IPS-NIHi7 (cell line): ENCODE data around the gene SLC9A8.
A peak's percentile ranks its signal among the peaks of the same experiment; 100 is the strongest.
"Not testable (repeated sequence)": the region's sequence is repeated elsewhere in the genome, so short reads cannot be mapped to it uniquely, and the experiment has no call there.

ENCODE experiments used
- DNase-seq: peaks from one replicate; pipeline ENCODE4 v3.0.0; 2012; ENCODE audit warnings: mixed read lengths; ENCODE audit errors: extremely low spot score

SLC9A8 gene

DNA sequence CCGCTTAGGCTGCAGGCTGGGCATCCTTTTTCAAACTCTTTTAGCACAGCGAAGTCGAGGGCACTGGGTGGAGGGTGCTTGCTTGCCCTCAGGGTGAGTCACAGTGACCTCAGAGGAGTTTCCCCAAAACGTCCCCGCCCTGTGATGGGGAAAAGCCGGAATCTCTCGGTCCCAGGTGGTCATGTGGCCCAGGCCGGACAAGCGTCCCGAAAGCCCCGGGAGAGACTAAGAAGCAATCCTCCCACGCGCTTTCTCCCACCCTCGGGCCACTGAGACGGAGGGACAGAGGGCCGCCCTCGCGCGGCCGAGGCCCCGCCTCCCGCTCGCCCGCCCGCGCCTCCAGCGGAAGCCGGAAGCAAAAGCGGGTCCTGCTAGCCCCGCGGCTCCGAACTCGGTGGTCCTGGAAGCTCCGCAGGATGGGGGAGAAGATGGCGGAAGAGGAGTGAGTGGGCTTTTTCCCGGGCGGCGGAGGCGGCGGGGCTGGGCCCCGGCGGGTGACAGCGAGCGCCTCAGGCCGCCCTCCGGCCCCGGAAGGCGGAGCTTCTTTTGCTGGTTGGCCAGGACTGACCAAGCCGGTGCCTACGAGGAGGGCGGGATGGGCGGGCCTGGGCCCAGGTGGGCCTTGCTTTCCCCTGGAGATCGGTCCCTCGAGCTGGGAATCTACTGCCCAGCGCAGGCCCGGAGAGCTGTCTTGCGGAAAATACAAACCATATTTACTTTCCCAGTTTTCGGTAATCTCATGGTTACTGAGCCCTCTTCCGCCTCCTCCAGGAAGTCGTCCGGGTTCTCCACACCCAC is at the start of gene SLC9A8:
Gene SLC9A8 (plus strand): TSS at position 322 of the 798 bp plus-strand sequence. CDS start 95 bp downstream, at position 417.
- peak; percentile 95 for DNase-seq

DNA sequence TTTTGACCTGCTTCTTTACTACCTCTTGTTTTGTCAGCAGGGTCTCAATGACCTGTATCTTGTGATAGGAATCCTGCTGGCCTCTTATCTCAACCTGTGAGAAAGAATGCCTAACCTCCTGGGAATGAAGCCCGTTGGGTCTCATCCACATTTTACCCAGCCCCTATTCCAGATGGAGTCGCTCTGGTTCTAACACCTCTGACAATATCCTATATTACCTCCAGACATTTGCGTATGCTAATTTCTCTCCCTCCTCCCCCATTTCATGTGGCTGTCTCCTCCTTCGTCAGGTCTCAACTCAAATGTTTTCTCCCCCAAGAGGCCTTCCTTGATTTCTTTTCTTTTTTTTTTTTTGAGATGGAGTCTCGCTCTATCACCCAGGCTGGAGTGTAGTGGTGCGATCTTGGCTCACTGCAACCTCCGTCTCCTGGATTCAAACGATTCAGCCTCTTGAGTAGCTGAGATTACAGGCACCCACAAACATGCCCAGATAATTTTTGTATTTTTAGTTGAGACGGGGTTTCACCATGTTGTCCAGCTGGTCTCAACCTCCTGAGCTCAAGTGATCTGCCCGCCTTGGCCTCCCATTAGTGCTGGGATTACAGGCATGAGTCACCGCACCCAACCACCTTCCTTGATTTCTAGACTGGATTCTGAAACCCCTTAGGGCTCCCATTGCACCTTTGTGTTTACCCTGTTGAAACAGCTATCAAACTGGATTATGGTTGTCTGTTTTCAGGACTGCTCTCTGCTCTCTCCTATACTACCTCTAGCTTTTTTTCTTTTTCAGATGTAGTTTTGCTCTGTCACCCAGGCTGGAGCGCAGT is 49.5 kb upstream of the SLC9A8 start:
- peak; percentile 31 for DNase-seq

GRCh38 chr20:49765413-49765736 is 47.3 kb upstream of the SLC9A8 start:
- no peak for DNase-seq

DNA sequence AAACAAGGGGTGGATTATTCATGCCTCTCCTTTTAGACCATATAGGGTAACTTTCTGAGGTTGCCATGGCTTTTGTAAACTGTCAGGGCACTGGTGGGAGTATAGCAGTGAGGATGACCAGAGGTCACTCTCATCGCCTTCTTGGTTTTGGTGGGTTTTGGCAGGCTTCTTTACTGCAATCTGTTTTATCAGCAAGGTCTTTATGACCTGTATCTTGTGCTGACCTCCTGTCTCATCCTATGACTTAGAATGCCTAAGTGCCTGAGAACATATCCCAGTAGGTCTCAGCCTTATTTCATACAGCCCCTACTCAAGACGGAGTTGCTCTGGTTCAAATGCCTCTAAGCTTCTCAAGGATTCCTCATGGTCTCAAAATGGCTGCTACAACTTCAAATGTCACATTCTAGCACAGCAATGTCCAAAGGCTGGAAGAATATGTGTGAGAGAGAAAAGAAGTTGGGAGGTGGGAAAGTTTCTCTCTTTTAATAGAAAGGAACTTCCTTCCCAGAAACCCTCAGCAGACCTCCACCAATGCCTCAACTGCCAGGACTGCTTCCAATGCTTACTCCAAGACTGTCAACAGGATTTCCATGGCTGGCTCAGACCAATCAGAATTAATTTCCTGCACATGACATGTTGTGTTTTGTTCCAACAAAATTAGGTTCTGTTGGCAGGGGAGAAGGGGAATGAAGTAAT is 46.6 kb upstream of the SLC9A8 start:
- no peak for DNase-seq

- DNase-seq = no peak
These were observed 45.6 kb upstream of the SLC9A8 start for GRCh38 chr20:49766979-49767521.

GRCh38 chr20:49768204-49769047 is 44.2 kb upstream of the SLC9A8 start:
- peak; percentile 67 for DNase-seq

DNA sequence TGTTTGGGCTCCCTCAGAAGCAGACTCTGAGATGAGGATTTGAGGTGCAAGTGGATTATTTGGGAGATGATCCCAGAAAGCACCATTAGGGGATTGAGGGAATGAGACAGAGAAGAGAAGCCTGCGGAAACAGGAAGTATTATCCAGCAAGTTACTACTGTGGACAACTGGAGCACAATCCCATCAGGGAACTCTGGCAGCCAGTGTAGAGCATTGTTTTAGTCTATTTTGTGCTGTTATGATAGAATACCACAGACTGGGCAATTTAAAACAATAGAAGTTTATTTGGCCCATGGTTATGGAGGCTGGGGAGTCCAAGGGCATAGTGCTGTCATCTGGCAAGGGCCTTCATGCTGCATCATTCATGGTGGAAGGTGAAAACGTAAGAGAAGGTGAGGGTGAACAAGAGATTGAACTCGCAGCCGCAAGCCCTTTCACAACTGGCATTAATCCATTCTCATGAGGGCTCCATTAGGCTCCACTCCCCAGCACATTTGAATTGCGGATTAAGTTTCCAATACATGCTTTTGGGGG is 43.5 kb upstream of the SLC9A8 start:
- no peak for DNase-seq

- DNase-seq = no peak
These were observed 42.0 kb upstream of the SLC9A8 start for GRCh38 chr20:49770634-49771033.

DNA sequence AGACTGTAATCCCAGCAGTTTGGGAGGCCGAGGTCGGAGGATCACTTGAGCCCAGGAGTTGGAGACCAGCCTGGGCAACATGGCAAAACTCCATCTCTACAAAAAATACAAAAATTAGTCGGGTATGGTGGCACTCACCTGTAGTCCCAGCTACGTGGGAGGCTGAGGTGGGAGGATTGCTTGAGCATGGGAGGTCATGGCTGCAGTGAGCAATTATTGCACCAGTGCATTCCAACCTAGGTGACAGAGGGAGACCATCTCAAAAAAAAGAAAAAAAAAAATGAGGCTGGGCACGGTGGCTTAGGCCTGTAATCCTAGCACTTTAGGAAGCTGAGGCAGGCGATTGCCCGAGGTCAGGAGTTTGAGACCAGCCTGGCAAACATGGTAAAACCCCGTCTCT is 38.4 kb upstream of the SLC9A8 start:
- DNase-seq = not testable (repeated sequence)

GRCh38 chr20:49775229-49775693 is 37.4 kb upstream of the SLC9A8 start:
- DNase-seq = peak; percentile 54

DNA sequence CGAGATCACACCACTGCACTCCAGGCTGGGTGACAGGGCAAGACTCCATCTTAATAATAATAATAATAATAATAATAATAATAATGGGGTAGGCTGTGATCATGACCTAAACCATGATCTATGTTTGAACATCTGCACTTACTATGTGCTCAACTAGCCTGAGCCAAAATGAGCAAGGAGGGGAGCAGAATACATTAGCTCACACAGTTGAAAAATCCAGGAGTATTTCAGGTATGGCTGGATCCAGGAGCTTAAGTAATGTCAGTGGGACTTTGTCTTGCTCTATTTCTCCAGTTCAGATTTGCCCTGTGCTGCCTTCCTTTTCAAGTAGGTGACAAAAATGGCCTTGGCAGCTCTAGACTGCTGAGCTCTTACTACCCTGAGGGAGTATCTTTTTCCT is 32.7 kb upstream of the SLC9A8 start:
- no peak for DNase-seq

GRCh38 chr20:49781676-49782075 is 31.0 kb upstream of the SLC9A8 start:
- no peak for DNase-seq

- not testable (repeated sequence) for DNase-seq
These were observed 30.2 kb upstream of the SLC9A8 start for GRCh38 chr20:49782439-49782838.

DNA sequence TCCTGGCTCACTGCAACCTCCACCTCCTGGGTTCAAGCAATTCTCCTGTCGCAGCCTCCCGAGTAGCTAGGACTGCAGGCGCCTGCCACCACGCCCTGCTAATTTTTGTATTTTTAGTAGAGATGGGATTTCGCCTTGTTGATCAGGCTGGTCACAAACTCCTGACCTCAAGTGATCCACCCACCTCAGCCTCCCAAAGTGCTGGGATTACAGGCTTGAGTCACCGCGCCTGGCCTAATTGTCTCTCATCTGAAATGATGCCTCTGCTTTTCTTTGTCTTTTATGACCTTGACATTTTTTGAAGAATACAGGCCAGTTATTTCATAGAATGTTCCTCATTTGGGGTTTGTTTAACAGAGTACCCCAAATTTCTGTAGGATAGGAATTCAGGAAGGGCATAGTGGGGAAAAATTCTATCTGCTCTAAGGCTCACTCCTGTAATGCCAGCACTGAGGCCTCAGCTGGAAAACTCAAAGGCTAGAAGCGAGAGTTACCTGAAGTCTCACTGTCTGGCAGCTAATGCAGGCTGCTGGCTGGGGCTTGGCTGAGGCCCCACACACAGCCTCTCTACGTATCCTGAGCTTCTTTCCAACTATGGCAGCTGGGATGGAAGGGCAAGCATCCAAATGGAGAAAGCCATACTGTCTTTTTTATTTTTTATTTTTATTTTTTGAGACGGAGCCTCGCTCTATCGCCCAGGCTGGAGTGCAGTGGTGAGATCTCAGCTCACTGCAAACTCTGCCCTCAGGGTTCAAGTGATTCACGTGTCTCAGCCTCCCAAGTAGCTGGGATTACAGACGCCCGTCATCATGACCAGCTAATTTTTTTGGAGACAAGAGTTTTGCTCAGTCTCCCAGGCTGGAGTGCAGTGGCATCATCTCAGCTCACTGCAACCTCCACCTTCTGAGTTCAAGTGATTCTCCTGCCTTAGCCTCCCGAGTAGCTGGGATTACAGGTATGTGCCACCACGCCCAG is 29.3 kb upstream of the SLC9A8 start:
- not testable (repeated sequence) for DNase-seq

- no peak for DNase-seq
These were observed 28.3 kb upstream of the SLC9A8 start for GRCh38 chr20:49784291-49784690.

- no peak for DNase-seq
These were observed 27.3 kb upstream of the SLC9A8 start for GRCh38 chr20:49785149-49785851.

DNA sequence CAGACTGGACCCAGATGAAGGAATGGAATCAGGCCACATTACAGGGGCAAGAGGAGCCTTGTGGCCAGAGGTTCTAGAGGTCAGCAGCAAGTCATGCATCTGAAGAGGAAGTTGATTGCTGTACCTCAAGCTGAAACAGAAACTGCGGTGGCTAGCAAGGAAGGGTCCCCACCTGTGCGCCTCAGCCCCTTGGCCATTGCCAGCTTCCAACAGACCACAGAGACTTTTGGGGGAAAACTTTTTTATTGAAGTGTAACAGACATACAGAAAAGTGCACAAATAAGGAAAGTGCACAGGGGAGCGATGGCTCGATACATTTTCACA is 26.8 kb upstream of the SLC9A8 start:
- DNase-seq = no peak

DNA sequence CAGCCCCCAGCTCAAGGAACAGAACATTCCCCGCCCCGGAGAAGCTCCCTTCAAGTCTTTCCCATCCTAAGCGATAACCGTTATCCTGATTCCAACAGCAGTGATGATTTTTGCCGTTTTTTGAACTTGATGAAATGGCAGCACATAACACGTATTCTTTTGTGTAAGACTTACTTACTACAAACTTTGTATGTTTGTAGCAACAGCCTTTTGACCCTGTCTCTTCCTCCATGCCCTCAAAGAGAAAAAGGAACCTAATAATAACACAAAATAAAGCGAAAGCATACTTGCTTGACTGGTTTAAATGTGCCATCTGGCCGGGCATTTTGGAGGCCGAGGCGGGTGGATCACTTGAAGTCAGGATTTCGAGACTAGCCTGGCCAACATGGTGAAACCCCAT is 26.4 kb upstream of the SLC9A8 start:
- no peak for DNase-seq
